ENCODE measurements around the gene MAD1L1.
A peak's percentile ranks its signal among the peaks of the same experiment; 100 is the strongest.

Gene MAD1L1

DNA sequence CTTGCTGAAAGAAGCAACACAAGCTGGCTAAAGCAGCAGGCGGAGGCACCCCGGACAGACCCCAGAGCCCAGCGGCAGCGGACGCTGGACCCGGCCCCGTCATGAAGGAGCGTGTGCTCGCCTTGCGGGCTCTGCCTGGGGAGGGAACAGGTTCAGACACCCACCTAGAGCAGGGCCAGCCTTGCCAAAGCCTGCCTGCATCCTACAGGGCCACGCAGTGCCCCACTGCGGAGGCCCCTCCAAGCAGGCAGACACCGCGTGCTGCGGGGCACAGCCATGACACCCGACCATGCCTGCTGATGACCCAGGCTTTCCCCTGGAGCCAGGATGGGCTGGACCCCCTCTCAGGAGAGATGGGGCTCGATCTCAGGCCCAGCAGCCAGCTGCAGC is 91.7 kb downstream of the MAD1L1 start:
- DNase-seq (ENCODE audit: low spot score) = no peak

- DNase-seq (ENCODE audit: low spot score) = no peak
Measured at GRCh38 chr7:2140216-2141020, 92.3 kb downstream of the MAD1L1 start.

GRCh38 chr7:2139004-2139699 is 93.6 kb downstream of the MAD1L1 start:
- DNase-seq (ENCODE audit: low spot score) = no peak

DNA sequence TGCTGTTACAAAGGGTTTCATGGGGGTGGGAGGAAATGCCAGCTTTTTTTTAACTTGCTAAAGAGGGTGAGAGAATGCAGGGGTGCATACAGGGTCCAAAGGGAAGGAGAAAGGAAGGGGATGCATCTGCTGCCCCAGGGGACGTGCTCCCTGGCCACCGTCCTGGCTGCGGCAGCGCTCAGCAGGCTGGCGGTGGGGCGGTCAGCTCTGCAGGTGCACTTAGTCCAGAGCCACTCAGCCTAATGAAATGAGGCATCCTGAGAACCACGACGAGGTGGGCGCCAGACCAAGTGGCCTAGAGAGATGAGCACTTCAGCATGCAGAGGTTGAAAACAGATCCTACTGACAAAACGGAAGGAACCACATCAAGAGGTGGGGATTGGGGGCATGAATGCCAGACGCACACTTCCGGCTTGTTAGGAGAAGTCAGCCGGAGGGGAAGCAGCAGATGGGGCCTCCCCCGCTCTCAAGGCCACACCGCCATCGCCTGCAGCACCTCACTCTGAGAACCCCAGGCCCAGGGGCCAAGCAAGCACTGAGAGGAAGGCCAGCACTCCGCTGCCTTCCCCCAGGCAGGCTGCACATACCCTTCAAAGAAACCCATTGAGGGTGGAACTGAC is 94.5 kb downstream of the MAD1L1 start:
- peak; percentile 85 for DNase-seq (ENCODE audit: low spot score)

- DNase-seq (ENCODE audit: low spot score) = no peak
Measured at GRCh38 chr7:2134740-2135139, 98.0 kb downstream of the MAD1L1 start.

DNA sequence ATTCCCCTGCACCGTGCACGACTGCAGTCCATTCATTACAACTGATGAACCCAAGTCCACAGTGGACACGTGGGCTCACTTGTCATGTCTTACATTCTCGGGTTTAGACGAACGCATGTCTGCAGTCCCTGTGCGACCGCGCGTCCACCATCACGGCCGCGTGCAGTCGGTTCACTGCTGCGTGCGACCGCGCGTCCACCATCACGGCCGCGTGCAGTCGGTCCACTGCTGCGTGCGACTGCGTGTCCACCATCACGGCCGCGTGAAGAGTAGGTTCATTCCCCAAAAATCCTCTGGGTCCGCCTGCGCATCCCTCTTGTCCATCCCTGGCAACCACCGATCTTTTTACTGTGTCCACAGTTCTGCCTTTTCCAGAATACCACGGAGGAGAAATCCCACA is 100.5 kb downstream of the MAD1L1 start:
- DNase-seq (ENCODE audit: low spot score) = no peak

GRCh38 chr7:2131800-2132199 is 100.9 kb downstream of the MAD1L1 start:
- DNase-seq (ENCODE audit: low spot score) = no peak

- DNase-seq (ENCODE audit: low spot score) = peak; percentile 57
Measured at GRCh38 chr7:2131341-2131740, 101.4 kb downstream of the MAD1L1 start.

GRCh38 chr7:2130096-2130375 is 102.7 kb downstream of the MAD1L1 start:
- DNase-seq (ENCODE audit: low spot score) = no peak

- DNase-seq (ENCODE audit: low spot score) = no peak
Measured at GRCh38 chr7:2129323-2130095, 103.2 kb downstream of the MAD1L1 start.

DNA sequence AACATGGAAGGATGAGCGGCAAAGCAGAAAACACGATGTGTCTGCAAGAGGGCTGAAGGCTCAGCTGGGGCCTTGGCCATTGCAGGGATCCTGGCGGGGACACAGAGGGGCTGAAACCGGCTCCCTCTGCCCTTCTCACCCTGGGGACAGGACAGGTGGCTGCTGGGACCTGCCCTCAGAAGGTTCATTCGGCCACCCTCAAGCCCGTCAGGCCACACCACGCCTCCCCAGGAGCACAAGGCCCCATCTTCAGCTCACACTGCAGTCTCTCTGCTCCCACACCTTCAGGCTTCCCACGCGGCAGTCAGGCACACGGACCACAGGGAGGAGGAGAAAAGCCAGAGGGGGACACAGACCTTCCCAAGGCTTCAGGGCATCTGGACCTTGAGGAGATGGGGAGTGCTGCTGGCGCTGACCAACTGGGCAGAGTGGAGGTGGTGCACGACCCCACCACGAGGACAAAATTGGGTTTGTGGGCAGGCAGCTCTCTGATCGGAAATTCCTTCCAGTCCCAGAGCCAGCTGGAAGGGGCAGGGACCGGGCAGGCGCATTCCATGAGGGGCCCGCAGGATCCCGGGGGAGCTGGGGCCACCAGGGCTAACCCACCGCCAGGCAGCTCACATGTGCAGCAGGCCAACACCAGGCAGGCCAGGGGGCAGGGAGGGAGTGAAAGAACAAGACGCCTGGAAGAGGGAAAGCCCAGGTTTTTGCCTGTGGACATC is 104.0 kb downstream of the MAD1L1 start:
- no peak for DNase-seq (ENCODE audit: low spot score)

DNA sequence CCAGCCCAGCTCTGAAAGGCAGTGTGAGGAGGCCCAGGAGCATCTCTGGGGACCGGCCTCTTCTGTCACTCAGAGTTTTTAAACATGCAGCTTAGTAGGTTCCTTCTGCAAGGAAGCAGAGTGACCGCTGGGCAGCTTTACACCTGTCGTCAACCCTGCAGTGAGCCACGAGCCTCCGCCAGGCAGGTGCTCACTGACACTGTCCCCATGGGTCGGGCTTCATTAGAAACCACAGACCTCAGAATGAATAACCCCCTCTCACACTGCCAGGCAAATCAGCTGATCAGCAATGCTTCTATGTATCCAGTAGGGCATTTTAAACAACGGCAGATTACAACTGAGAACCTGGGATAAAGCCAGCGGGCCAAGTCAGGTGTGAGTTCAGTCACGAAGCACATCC is 106.1 kb downstream of the MAD1L1 start:
- no peak for DNase-seq (ENCODE audit: low spot score)

DNA sequence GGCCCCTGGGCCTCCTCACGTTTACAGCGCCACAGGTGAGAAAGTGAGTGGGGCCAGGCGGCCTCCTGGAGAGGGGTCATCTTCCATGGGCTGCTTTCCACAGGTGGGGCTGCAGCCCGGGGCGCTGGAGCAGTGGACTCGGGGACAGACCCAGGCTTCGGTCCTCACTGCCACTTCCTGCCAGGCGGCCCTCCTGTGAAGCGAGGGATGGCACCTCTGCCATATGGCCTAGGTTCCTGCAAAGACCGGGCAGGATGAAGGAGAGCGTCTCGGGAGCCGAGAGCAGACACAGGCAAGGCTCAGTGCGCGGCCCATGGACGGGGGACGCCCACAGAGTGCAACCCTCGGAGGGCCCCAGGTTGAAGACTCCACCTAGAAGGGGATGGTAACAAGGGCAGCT is 106.8 kb downstream of the MAD1L1 start:
- DNase-seq (ENCODE audit: low spot score) = no peak

- DNase-seq (ENCODE audit: low spot score) = no peak
Measured at GRCh38 chr7:2124604-2125345, 108.0 kb downstream of the MAD1L1 start.

DNA sequence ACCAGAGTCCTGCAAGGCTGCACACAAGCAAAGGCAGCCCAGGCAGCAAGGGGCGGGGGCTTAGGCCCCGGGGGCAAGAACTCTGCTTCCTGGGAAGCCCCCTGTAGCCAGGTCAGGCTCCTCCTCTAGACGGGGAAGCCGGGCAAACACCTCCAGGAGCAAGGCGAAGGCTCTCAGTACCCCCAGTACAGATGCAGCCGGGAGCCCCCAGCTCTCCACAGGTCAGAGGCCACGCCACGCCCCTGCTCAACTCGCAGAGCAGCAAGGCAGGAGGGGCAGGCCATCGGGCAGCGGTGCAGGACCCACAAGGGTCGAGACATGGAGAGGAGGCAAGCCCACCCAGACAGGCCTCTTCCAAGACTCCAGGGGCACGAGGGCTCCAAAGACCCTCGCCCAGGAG is 108.8 kb downstream of the MAD1L1 start:
- DNase-seq (ENCODE audit: low spot score) = no peak

DNA sequence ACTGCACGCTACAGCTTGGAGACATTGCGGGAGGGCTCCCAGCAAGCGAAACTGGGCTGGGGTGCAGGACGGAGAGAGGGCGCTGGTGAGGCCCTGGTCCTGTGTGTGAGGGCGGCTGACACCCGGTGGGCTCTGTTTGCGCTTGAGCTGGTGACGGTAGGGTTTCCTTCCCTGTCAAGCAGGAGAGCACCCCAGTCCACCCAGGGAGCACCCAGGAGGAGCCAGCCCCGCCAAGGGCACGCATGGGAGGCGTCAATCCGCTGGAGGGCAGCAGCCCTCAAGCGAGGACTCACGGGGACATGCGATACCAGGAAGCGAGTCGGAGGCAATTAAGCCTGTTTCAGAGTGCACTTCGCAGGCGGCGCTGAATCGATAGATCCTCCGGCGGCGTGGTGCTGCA is 109.4 kb downstream of the MAD1L1 start:
- no peak for DNase-seq (ENCODE audit: low spot score)

DNA sequence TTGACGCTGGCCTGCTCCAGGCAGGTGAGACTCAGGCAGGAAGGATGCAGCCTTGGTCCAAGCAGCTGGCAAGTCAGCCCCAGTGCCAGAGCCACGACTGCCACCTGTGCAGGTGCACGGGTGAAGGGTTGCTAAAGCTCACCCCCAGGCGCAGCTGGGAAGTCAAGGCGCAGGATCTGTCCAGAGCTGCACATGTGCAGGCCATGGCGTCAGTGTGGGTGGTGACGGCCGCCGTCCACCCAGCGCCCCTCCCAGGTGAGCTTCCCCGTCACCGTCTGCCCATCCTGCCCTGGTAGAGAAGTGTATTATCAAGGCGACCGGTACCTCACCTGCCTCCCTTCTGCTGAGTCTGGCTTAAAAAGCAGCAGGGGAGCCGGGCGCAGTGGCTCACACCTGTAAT is 110.1 kb downstream of the MAD1L1 start:
- DNase-seq (ENCODE audit: low spot score) = no peak

DNA sequence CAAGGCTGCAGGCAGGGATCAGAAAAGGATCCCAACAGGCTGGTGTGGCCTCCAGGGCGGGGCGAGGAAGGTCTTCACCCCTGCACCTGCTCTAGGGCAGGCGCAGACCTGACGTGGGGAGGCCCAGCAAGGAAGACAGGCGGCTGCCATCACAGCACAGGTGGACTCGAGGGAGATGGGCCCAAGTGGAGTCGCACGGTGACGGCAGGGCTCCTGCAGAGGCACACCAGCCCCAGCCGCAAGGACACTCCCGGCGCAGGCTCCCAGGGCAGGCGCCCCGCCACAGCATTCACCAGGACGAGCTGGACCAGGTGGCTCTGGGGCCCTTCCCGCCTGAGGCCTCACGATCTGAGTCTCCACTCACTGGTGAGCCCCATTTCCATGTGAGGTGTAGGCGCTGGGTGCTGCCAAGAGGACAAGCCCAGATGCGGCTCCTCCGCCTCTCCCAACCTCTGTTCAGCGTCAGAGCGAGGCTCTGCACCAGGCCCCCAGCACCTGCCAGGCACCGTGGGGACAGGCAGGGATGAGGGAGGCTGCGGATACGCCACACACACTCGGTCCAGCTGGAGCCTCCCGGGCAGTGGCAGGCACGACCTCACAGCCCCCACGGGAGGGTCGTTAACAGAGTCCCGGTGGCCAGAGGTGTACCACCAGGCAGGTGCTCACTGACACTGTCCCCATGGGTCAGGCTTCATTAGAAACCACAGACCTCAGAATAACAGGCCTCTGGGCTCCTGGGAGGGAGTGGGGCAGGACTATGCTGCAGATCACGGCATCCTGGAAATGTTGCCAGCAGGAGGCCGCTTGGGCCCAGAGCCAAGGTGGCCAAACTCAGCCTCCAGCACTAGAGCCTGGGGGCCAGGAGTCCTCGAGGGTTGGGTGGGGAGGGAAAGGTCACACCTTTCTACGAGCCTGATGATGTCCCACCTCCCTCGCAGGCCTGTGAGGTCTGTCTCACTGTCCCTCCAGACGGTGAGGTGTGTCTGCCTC is 111.6 kb downstream of the MAD1L1 start:
- no peak for DNase-seq (ENCODE audit: low spot score)

DNA sequence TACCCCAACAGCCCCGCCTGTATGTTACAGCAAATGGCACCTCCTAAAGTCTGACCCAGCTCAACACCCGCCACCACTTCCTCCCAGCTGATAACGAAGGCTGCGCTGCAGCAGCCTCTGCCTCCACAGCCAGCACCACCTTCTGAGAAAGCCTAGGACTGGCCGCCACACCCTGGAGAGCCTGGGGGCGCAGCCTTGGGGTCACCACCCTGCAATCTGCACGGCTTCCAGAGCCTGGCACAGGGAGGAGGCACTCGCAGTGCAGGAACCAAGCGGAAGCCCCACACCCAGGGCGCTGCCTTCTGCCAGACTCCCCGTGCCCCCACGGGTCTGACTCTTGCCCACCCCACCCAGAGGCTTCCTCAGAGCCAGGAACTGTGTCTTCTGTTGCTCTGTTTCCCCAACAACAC is 112.5 kb downstream of the MAD1L1 start:
- DNase-seq (ENCODE audit: low spot score) = no peak
